AG08395 (cell line): ENCODE data around the gene CATSPERZ.
"Not testable (repeated sequence)": the region's sequence is repeated elsewhere in the genome, so short reads cannot be mapped to it uniquely, and the experiment has no call there.

Experiments
- DNase-seq: peaks from one replicate; pipeline ENCODE4 v3.0.0; 2012; ENCODE audit warnings: mixed read lengths, low spot score

CATSPERZ gene

GRCh38 chr11:64318766-64319761 is 18.9 kb downstream of the CATSPERZ start:
- no peak for DNase-seq

GRCh38 chr11:64320556-64320955 is 20.4 kb downstream of the CATSPERZ start:
- DNase-seq = no peak

GRCh38 chr11:64321026-64321425 is 20.9 kb downstream of the CATSPERZ start:
- DNase-seq = no peak

- no peak for DNase-seq
Observed at GRCh38 chr11:64321533-64321932, 21.4 kb downstream of the CATSPERZ start.

GRCh38 chr11:64322925-64323260 is 22.7 kb downstream of the CATSPERZ start:
- no peak for DNase-seq

- no peak for DNase-seq
Observed at GRCh38 chr11:64323373-64323772, 23.2 kb downstream of the CATSPERZ start.

GRCh38 chr11:64323984-64324383 is 23.8 kb downstream of the CATSPERZ start:
- not testable (repeated sequence) for DNase-seq

- no peak for DNase-seq
Observed at GRCh38 chr11:64324692-64325469, 24.7 kb downstream of the CATSPERZ start.

GRCh38 chr11:64327375-64327774 is 27.2 kb downstream of the CATSPERZ start:
- DNase-seq = no peak

- DNase-seq = no peak
Observed at GRCh38 chr11:64327993-64328392, 27.8 kb downstream of the CATSPERZ start.

- DNase-seq = no peak
Observed at GRCh38 chr11:64330888-64331287, 30.7 kb downstream of the CATSPERZ start.

GRCh38 chr11:64331569-64332371 is 31.6 kb downstream of the CATSPERZ start:
- DNase-seq = peak; percentile 93

- no peak for DNase-seq
Observed at GRCh38 chr11:64333556-64333955, 33.4 kb downstream of the CATSPERZ start.

- DNase-seq = peak; percentile 94
Observed at GRCh38 chr11:64334764-64335735, 34.9 kb downstream of the CATSPERZ start.

GRCh38 chr11:64337538-64338249 is 37.5 kb downstream of the CATSPERZ start:
- no peak for DNase-seq

GRCh38 chr11:64338716-64339115 is 38.6 kb downstream of the CATSPERZ start:
- DNase-seq = no peak

- DNase-seq = no peak
Observed at GRCh38 chr11:64339286-64339685, 39.1 kb downstream of the CATSPERZ start.

- no peak for DNase-seq
Observed at GRCh38 chr11:64339754-64340408, 39.7 kb downstream of the CATSPERZ start, which contains the start of gene CCDC88B. TSS of gene CCDC88B (plus strand) at chr11:64340204. CDS start at chr11:64340267, 63 bp downstream.

- DNase-seq = no peak
Observed at GRCh38 chr11:64340671-64341335, 40.6 kb downstream of the CATSPERZ start.
